ENCODE data around the gene NEDD8.

The NEDD8 gene

DNA sequence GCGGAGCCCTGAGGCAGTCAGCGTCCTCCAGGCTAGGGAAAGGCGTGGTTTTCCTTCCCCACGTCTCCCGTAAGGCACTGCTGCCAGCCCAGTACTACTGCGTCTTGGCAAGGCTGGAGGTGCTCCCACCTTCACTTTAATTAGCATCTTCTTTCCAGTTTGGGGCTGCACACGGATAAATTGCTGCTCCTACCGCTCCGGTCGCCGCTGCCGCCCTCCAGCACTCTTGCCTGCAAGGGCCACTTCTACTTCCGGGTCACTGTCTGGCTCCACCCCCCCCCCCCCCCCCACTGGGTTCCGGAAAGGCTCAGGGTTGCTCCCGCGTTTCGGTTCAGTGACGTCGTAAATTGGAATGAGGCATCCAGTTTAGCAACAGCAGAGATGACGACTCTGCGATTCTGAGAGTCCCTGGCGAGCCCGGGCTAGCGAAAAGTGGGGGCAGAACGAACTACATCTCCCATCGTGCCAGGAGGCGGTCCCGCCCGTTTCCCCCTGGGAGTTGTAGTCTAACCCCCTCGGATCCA is at the start of gene NEDD8:
NEDD8 (minus strand) TSS at position 247 of the 524 bp plus-strand sequence; CDS start at position 147, 100 bp downstream.
- peak; percentile 88 to 95 for DNase-seq

DNA sequence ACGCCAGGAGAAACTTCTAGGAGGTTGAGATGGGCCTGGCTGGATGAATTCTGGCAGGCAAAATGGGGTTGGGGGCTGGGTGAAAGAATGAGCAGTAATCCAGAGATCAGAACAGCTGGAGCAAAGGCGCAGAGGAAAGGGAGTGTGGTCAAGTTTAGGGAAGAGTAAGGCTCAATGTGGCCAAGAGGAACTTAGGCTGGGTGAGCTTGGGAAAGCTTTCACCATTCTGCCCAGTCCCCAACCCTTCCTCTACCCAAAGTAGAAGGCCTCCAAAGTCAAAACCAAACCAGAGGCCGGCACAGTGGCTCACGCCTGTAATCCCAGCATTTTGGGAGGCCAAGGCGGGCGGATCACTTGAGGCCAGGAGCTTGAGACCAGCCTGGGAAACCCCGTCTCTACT is 49.5 kb upstream of the NEDD8 start:
- no peak for DNase-seq

DNA sequence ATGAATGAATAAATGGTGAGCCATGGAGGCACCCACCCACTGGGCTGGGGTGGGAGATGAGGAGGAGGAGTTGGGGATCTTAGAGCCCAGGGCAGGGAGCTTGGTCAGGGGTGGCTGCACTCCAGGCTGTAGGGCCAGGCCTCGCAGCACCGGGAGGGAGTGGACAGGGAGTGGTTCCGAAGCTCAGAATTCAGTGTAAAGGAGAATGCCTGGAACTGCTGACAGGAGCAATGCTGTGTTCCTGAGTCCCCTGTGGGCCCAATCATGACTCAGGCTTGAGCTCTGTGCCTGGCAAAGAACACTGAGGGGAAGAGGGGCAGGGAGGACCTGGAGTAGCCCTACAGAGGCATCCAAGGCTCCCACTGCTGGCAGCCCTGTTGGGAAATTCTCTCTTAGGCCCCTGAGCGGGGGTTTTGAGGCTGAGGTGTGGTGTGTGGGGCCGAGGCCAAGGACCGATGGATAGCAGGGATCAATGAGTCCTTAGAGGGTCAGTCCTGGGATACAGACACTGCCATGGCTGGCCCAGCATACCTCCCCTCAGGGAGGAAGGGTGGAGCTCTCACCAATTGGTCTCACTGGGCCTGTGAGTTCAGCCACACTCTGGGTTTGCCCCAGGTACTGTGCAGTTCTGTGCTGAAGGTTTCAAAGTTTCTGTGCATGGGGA is 48.8 kb upstream of the NEDD8 start:
- no peak for DNase-seq

DNA sequence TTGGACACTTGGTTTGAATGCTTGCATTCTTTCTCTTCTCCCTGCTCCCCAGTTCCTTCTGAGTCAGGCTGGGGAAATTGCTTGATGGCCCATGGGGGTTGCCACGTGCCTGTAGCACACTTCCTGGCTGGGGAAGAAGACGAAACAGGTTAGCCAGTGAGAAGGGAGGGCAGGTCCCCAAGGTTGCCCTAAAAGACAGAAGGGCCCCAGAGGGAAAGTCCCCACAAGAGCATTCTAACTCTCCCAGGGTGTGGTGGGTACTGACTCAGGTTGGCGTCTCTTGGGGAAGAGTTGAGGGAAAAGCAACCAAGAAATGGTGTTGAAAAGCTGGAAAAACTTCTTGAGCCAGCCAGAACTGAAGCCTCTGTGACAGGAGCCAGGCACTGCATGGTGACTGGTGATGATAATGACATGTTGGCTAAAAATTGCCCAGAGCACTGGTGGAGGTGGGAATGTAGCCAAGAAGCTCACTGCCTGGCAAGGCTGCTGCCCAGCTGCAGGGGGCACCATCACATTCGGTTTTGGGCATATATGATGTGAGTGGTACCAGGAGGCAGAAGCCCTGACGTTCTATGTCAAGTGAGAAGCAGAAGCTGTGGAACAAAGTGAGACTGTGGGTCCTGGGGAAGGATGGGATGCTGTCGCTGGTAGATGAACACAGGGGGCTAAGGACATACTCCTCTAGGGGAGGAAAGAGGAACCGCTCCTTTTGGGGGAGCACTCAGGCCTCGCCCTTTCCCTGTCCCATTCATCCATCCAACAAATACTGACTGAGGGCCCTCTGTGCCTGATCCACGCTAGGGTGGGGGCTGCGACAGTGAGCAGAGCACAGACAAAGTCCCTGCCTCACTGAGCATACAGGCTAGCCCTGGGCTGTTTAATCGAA is 47.4 kb upstream of the NEDD8 start:
- peak in 1 of 2 experiments; percentile 18 for DNase-seq

DNA sequence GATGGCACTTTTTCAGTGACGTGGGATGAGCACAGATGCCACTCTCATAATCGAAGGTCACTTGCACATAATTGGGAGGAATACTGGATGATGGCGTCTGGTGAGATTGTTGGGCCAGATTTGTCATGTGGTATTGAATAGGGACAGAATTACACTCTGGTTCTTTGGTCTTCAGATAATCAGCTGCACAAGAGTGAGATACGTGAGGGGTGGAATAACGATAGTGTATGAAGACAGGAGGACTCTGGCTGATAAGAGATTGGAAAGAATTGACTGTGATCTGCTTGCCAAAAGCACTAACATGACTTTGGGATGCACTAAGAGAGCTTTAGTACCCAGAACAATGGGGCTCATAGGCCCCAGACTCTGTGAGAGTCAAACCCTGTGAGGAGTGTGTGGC is 46.3 kb upstream of the NEDD8 start:
- no peak for DNase-seq

DNA sequence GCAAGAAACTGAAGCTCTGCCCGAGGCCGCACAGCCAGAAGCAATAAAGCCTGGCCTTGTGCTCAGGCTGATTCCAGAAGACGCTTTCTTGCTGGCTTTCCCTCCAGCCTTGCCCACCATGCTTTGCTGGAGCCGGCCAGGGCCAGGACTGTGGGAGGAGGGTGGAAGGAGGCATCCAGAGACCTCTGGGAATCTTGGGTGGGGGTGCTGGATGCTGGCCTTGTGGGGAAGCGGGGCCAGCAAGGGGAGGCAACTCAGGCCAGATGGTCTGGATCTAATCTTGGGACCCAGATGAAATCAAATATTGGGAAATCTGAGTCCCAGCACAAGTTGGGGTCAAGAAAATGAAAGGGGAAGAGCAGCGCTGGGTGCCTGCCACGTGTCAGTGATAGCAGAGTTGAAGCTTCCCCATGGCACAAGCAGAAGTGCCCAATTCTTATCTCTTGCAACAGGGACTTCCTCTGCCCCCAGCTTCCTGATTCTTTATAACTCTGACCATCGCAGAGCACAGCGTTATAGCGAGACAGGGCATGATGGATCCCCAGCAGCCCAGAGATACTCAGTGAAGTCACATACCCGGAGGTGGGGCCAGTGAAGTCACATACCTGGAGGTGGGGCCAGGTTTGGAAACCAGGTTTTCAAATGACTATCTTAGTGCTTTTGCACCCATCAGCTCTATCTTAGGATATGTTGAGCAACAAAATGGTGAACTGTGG is 45.6 kb upstream of the NEDD8 start:
- no peak for DNase-seq

DNA sequence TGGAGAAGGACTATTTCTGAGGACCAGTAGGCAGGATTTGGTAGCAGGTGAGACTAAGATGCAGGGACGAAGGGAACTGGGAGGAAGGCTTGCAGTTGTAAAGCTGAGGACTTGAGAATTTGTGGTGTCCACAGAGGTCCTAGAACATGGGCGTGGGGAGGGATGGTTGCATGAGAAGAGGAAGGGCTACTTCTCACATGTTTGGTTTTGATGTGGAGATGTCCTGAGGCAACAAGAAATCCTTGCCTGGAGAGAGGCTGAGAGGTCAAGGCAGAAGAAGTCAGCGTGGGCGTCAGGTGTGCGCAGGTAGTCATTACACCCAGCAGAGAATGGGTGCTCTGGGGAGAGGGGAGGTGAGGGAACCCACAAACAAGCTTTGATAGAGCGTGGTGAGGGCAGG is 44.9 kb upstream of the NEDD8 start:
- no peak for DNase-seq

DNA sequence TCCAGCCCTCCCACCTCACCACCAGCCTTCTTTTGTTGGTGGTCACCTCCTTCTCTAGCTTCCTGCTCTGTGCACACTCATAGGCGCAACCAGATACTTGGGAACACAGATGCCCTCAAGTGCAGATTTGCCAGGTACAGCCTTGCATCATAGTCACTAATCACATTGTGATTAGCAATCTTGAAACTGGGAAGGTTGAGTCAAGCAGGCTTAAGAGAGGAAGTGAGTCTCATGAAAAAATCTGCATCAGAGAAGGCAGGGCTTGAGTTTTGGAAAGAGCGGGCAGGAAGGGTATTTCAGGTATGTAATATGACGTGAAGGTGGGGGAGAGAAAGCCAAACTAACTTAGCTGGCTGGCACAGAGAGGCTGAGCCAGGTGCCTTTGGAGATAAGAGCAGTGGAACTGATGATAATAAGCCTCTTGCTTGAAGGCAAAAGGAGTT is 42.0 kb upstream of the NEDD8 start:
- DNase-seq: no peak

DNA sequence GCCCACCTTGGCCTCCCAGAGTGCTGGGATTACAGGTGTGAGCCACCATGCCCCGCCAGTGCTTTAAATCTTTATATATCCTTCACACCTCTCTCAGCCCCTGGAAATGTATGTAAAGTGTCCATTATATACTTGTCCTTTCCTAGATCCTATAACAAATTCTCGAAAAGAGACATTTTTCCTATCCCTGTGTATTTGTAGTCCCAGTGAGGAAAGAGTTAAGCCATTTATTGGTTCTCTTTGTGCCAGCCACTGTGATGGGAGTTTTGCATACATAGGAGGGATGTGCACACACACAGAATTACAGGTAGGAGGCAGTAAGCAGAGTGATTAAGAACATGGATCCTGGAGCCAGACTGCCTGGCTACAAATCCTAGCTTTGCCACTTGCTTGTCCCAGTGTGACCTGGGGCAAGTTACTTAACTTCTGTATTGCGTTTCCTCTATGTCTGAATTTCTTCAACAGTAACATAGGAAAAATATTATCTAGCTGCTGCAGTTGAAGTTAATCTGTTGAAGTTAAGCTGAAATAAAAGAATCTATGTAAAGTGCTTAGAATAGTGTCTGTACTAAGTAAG is 41.3 kb upstream of the NEDD8 start:
- DNase-seq: peak in 1 of 2 experiments; percentile 24

DNA sequence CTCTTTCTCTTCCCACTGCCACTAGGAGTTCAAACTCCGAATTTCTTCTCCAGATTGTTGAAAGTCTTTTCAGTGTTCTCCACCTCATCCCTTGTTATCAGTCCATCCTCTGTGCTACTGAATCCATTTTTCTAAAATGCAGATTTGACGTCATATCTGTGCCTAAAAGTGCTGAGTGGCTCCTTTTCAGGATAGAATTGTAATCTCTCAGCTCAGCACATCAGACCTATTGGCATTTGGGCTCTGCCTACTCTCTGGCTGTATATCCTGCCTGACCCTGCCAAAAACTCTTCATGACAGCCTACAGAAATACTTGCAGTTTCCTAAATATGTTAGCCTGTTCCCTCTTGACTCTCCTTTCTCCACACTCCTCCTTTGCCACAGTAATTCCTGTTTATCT is 40.3 kb upstream of the NEDD8 start:
- DNase-seq: no peak

DNA sequence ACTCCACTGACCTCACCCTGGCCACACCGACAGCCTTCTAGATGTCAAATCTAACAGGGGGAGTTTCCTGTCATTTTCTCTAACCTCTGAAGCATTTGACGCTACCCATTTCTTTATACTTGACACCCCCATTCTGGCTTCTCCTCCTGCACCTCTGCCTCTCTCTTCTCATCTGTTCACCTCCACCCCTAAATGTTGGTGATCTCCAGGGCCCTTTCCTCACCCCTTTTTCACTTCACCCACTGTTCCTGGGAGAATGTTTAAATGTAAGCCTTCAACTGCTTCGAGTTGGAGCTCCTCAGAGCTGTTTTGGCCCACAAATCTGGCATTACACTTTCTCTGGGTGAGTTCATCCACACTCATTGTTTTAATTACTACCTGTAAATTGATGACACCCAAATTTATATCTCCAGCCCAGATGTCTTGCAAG is 39.7 kb upstream of the NEDD8 start:
- no peak for DNase-seq

DNA sequence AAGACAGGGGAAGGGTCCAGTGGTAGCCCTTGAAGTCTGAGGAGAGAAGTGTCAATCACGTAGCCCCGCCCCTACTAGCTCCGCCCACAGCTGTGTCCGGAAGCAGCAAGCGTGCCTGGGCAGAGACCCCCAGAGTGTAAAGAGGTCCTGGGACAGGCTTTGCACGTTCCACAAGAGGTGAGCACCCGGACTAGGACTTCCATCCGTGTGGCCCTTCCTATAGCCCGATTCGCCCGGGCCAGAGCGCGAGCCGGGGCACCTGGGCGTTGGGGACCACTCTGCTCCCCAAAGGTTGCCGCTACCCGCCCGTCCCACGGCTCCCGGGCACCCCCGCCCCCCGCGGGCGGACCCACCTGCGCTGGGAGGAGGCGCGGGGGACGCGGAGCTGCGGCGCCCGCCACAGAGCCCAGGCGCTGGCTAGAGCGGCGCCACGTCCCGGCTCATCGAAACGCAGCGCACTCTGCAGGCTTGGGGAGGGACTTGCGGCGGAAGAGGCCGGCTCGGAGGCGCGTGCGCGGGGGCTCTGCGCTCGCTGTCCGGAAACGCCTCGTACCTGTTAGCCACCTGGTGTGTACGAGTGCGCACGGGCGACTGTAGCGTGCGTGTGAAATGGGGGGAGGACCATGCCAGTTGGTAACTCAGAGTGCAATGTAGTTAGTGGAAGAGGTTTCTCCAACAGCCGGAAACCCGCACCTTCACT is 39.1 kb upstream of the NEDD8 start, which contains the start of gene RABGGTA:
RABGGTA (minus strand) TSS at position 464 of the 700 bp plus-strand sequence. CDS start 482 bp downstream, outside the sequence.
- peak; percentile 70 to 79 for DNase-seq

DNA sequence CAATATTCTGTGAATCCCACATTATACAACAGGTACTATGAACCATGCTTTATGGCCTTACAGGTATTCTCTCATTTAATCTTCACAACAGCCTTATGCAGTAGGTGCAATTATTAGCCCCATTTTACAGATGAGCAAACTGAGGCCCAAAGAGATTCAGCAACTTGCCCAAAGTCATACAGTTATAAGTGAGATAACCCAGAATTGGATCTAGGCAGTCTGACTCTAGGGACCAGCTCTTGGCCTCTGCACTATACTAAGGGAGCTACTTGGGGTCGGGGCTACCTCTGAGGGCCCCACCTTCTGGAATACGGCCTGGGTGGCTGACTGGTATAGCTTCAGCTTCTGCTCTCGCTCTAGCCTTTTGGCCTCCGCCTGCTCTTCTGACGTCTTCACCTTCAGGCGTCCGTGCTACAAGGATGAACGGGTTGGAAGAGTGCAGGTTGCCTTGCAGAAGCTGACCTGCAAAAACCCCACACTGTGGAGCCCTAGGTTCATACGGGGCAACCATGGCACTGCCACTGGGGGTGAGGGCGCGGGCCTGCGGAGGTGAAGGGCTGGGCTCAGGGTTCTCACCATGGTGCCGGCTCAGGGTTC is 38.5 kb upstream of the NEDD8 start:
- DNase-seq: peak in 1 of 2 experiments; percentile 47

DNA sequence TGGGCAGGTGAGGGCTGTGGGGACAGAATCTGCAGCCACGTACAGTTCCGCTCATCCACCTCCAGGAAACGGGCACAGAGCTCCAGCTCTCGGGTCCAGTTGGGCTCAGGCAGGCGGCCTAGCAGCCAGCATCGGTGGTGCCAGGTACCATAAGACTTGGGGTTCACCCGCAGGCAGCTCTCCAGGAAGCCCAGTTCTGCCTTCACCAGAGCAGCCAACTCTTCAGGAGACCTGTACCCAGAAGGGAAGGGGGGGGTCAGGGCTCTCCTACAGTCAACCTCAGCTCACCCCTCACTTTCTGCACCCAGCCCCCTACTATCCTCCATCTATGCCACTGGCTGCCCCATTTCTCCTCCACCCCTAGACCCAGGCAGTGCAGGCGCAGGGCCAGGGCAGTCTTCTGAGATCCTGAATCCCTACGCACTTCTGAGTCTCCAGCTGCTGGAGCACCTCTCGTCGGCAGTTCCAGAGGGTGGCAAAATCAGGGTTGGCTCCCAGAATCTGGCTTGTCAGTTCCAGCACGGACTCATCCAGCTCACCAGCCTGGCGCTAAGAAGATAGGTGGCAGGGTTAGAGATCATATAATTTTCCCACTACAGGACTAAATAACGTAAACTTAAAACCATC is 37.9 kb upstream of the NEDD8 start:
- no peak for DNase-seq

DNA sequence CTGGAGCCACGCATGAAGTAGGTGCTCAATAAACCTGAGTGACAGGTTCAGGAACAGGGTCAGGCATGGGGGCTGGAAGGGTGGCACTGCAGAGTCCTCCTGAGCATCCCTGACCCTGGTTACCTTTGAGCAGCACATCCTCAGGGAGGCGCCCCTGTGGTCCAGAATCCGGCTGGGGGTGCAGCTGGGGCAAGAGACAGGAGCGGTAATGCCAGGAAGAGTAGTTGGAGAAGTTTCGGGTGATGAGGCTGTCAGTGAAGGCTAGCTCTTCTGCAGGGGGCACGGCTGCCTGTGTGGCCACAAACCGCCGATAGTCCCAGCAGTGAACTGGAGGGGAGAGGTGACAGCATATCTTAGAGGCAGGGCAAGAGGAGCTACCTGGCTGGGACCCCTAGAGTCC is 37.2 kb upstream of the NEDD8 start:
- DNase-seq: no peak

DNA sequence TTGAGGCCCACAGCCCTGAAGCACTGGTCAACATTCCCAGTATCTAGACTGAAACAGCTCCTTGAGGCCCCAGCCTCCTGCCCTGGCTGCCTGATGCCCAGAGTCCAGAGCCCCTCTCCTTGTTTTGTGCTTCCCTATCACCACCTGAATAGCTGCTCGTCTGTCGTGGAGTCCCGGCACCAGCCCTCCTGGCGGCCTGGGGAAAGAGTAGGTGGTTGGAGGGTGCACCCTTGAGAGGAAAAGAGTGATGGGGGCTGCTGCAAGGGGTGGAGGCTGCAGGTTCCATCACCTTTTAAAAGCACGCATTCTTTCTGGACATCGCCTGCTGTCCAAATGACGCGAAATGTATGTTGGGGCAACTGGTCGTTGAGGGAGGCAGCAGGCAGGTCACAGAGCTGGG is 36.1 kb upstream of the NEDD8 start:
- DNase-seq: no peak

DNA sequence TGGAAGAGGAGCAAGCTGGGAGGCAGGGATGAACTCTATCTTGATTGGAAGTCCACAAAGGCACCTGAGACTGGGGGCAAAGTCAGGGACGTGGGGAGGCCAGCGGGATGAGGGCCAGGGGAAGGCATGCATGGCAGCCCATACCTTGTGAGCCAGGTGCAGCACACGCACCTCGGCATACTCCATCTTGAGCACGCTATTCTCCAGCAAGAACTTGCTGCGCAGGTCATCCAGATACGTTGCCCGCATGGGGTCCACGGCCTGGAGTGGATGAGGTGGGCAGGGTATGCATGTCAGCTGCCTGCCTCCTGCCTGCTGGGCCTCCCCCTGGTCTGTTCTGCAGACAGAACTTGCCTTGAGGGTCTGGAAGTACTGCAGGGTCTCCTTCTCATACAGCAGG is 35.3 kb upstream of the NEDD8 start:
- no peak for DNase-seq

DNA sequence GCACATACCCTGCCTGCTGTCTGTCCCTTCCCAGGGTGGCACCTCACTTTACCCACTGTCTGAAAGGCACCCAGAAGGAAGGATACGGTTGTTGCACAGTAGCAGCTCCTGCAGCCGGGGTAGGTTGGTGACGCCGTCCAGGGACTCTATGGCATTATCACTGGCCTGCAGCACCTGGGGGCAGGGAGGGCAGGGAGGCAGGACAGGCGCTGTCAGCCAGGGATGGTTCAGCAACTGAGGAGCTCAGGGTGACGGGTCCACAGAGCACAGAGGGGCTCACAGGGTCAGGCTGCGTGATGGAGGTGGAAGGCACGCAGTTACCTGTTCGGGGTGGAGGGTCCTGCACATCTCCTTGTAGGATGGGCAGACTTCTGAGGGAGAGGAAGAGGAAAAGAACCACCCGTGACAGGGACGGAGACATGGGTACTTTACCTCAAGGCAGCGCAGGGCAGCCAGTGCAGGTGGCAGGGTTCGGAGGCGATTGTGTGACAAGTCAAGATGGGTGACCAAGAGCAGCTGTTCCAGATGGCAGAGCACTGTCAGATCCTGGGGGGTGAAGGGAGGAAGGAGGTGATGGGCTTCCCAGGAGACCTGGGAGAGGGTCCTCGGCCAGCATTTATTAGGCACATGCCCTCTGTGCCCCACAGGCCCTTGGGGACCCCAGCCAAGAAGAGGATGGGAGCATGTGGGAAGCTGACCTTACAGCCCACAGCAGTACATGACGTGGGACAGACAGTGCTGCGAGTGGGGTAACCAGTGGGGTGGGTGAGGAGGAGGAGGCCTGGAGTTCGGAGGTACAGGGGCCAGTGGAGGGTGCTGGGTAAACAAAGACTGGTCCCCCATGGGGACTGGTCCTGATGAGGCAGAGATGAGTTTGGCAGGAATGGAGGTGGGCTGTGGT is 34.4 kb upstream of the NEDD8 start:
- no peak for DNase-seq

DNA sequence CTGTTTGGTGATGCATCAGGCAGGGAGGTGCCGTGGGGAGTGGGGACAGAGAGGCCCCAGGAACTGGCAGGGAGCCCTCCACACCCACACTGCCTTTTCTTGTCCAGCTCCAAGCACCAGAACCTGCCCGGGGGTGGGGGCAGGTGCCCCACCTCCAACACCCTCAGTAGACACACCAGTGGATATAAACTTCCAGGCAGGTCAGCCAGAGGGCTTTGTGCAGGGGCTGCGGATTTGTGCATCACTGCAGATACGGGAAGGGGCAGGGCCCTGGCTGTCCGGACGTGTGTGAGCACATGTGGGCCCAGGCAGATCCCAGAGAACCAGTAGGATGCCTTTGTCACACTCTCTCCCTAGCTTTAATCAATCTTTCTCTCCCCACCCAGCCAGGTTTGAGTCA is 32.1 kb upstream of the NEDD8 start:
- no peak for DNase-seq

DNA sequence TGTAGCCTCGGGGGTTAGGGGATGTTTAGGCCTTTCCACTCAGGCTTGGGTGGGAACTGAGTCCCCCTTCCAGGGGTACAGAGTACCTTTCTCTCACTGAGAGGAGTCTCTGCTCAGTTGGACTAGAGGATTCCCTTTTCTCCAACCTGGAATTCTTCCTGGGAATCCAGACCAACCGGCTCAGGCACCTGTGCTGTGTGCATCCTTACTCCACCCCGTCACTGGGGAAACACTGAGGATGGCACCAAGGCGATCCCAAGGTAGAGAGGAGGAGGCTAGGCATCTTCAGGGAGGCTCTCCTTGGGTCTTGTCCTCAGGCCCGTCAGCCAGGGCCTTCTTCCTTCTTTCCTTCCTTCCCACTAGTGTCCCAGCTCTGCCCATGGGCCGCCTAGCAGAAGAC is 31.7 kb upstream of the NEDD8 start:
- DNase-seq: no peak

All from SW 1271 (cell line).